NCI-H82 (cell line): Measurements from ENCODE around the gene GABBR2.

ENCODE experiments used
- DNase-seq: peaks from one replicate; lab custom pipeline; 2025; lab: John Stamatoyannopoulos, UW

Gene GABBR2

DNA sequence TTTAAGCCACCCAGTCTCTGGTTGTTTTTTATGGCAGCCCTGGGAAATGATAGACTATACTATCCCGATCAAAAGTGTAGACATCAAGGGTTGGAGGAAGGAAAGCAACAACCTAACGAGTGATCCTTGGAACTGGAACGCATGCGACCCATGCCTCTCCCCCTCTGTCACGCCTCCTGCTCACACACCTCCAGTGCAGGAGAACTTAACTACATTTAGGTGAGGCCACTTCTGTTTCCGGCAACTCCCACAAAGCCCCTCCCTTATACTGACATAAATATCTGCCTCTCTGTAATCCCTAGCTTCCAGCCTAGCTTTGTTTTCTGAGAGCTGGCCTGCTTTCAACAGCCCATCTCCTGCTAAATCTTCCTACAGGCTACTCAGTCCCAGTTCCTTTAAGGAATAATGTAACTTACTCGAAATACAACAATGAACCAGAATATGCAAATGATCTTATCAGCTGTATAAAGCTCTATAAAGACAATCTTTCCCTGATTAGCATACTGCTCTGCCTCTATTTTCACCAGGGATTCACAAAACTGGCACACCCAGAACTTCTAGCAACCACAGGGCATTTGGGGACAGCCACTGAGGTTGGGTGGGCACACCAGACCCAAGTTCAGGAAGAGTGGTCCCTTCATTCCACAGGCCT is 73.9 kb downstream of the GABBR2 start:
- DNase-seq, result peak; percentile 36

DNA sequence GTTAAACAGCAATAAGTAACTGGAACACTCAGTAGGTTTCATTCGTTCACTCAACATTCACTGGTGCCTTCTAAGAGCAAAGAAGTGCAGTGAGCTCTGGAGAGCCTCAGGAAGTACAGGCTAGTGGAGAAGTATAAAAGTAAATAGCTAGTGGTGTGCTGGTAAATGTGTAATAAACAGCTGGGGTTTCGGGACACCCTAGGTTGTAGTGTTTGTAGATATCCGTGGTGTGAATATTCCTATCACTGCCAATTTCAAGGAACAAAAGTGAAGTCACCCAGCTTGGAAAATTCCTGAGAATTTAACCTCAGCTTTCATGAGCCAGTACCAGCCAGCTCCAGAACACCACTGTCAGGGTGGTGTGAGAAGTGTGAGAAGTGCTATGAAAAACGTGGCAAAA is 75.9 kb downstream of the GABBR2 start:
- DNase-seq, result no peak

- DNase-seq, result no peak
Observed at GRCh38 chr9:98627296-98627695, 81.4 kb downstream of the GABBR2 start.

DNA sequence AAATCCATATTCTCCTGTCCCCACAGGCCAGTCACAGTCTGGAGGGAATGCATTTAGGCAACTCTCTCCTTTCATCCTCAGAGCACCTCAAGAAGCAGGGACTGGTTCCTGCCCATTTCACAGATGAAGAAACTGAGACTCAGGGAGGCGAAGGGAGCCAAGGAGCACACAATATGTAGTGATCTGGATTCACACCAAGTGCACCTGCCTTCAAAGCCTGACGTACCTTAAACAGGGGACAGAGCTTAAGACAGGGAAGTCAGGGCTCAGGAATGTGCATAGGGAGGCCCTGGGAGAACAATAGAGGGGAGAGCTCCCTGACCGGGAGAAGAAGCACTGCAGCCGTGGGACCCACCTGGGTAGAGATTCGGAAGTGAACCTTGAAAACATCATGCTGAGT is 83.0 kb downstream of the GABBR2 start:
- DNase-seq, result no peak

DNA sequence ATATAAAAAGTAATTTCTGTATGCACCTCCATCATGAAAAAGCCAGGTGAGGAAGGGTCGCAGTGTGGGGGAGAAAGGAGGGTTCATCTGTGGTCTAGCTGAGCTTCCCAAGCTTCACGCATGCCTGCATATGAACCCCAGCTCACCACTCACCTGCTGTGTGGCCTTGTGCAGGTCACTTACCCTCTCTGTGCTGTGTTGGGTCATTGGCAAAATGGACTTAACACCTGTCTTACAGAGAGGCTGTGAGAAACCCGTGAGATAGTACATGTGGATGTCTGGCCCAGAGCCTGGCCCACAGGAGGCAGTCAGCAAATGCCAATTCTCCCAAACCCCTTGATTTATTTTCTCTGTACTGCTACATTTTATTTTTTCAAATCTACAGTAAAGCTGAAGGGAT is 88.9 kb downstream of the GABBR2 start:
- no peak for DNase-seq

GRCh38 chr9:98615633-98616032 is 93.1 kb downstream of the GABBR2 start:
- no peak for DNase-seq

- DNase-seq, result no peak
Observed at GRCh38 chr9:98614941-98615340, 93.8 kb downstream of the GABBR2 start.

GRCh38 chr9:98612061-98612752 is 96.5 kb downstream of the GABBR2 start:
- DNase-seq, result no peak

- no peak for DNase-seq
Observed at GRCh38 chr9:98611319-98611718, 97.4 kb downstream of the GABBR2 start.

- DNase-seq, result no peak
Observed at GRCh38 chr9:98610711-98611110, 98.0 kb downstream of the GABBR2 start.

DNA sequence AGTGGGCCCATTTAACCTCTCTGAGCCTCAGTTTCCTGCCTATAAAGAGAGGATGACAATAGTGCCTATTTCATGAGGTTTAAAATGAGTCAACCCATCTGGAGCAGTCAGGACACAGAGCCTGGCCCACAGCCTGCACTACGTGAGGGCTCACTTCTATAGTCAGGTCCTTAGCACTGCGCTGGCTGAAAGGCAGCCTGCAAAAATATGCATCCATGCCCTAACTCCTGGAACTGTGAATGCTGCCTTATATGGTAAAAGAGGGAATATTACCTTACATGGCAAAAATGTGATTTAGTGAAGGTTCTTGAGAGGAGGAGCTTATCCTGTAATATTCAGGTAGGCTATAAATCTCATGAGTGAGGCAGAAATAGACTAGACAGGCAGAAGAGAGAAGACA is 98.5 kb downstream of the GABBR2 start:
- DNase-seq, result no peak

GRCh38 chr9:98609646-98610045 is 99.1 kb downstream of the GABBR2 start:
- no peak for DNase-seq

DNA sequence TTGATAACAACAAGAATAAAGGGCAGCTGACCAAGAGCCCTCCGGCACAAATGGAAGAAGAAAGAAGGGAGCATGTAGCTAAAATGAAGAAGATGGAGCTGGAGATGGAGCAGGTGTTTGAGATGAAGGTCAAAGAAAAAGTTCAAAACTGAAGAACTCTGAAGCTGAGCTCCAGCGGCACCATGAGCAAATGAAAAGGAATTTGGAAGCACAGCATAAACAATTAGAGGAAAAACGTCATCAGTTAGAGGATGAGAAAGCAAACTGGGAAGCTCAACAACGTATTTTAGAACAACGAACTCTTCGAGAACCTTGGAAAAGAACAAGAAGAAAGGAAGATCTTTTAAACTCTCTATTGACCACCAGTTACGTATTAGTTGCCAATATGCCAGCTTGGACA is 100.9 kb downstream of the GABBR2 start:
- no peak for DNase-seq

GRCh38 chr9:98607152-98607551 is 101.6 kb downstream of the GABBR2 start:
- DNase-seq, result no peak

- DNase-seq, result no peak
Observed at GRCh38 chr9:98606730-98607129, 102.0 kb downstream of the GABBR2 start.

GRCh38 chr9:98605116-98605515 is 103.6 kb downstream of the GABBR2 start:
- no peak for DNase-seq

DNA sequence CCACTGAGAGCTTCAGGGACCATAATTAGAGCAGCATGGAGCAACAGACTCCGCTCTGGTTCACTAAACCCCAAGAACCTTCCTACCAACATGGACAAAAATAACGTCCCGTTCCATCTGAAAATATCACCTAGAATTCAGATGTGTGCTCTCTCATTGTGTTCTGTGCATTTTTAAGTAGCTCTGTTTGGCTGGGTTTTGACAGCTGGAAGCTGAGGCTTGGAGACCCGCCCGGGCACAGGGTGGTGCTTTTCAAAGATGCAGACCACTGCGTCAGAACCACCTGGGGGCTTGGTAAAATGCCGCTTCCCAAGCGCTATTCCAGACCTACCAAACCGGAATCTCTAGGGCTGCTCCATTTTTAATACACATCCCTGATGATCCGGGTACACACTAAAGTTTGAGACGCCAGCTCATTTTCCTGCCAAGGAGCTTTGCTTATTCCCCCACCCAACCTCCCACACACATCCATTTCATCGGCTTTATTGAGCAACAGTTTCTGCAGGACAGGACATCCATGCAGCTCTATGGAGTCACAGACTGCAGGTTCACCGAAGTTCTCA is 104.8 kb downstream of the GABBR2 start:
- DNase-seq, result no peak

DNA sequence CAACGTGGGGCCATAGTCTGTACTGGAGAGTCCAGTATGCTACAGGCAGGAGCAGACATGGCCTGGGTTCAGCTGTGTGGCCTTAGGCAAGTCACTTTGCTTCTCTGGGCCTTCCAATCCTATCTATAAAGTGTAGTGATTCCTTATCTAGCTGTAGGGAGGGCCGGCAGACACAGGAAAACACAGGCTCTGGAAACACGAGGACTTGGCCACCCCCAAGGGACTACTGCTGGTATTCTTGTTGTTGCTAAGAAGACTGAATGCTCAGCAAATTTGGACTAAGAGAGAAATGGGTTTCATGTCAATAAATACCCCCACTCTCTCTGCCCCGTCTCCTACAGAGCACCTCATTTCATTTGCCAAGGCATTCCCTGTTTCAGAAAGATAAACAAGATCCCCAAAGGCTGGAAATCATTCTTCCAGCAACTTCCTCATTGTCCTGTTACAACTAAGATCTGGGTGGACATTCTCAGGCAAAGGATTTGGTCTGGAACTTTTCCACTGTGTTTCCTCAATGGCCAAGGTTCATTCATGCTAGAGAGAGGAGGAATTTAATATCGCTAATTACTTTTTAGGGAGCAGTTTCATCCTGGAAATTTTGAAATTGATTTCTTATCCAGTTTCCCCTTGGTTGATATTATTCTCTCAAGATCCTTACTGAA is 105.8 kb downstream of the GABBR2 start:
- no peak for DNase-seq

GRCh38 chr9:98600631-98601030 is 108.1 kb downstream of the GABBR2 start:
- no peak for DNase-seq

GRCh38 chr9:98599566-98600216 is 109.0 kb downstream of the GABBR2 start:
- DNase-seq, result no peak

DNA sequence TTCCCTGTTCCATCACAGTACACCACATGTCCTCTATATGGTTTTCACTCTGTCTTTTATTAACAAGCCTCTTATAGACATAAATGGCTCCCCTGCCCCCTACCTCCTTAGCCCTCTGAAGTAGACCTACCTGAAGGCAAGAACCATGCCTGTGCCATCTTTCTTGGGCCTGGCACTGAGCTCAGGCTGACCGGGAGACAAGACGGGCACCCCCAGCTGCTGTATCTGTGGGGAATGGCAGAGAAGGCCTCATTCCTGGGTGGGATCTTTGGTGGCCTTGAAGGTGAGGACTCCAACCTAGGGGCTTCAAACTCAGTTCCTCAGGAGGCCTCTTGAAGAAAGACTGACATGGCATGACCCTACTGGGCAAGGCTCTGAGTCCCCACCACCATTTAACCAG is 109.9 kb downstream of the GABBR2 start:
- DNase-seq, result no peak

DNA sequence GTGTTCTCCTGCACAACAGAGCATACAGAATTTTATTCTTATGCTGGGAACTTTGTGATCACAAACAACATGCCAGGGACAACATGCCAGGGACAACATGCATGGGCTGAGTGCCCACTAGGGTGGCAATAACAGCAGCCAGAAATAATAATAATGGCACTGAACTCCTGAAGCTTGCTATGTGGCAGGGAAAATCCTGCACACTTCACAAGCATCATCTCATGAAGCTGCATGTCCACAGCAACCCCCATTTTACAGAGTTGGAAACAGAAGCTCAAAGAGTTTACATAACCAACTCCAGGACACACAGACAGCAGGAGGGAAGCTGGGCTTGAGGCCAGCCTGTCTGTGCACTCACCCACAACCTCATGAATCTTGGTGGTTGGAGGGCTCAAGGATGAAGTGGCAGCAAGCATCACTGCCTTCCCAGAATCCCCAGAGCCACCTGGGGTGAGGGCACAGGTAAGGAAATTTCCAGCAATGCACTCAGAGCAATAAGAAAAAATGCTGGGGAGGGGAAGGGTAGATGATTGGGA is 111.4 kb downstream of the GABBR2 start:
- no peak for DNase-seq
